Ishikawa (cell line): ENCODE results near the gene CFAP54.

Source experiments
- CEBPB ChIP-seq: IDR thresholded peaks from 2 replicates; pipeline ENCODE4 v1.6.1; 2012
- CREB1 ChIP-seq: IDR thresholded peaks from 2 replicates; pipeline ENCODE4 v1.6.1; 2012; ENCODE audit warnings: low read depth
- EGR1 ChIP-seq: IDR thresholded peaks from 2 replicates; pipeline ENCODE4 v1.6.1; 2012
- EP300 ChIP-seq: IDR thresholded peaks from 2 replicates; pipeline ENCODE4 v1.6.1; 2012; ENCODE audit warnings: borderline replicate concordance
- FOXM1 ChIP-seq: IDR thresholded peaks from 2 replicates; pipeline ENCODE4 v1.6.1; 2012; ENCODE audit warnings: low read depth, borderline replicate concordance
- MAX ChIP-seq: IDR thresholded peaks from 2 replicates; pipeline ENCODE4 v1.6.1; 2012
- NFIC ChIP-seq: IDR thresholded peaks from 2 replicates; pipeline ENCODE4 v1.6.1; 2012
- RAD21 ChIP-seq: IDR thresholded peaks from 2 replicates; pipeline ENCODE4 v1.6.1; 2012; ENCODE audit warnings: low read depth
- REST ChIP-seq: IDR thresholded peaks from 2 replicates; pipeline ENCODE4 v1.6.1; 2012; ENCODE audit warnings: low read depth, mild to moderate bottlenecking
- TAF1 ChIP-seq: IDR thresholded peaks from 2 replicates; pipeline ENCODE4 v1.6.1; 2012; ENCODE audit warnings: low read depth, mild to moderate bottlenecking
- TCF12 ChIP-seq: IDR thresholded peaks from 2 replicates; pipeline ENCODE4 v1.6.1; 2012; ENCODE audit warnings: low read depth
- TEAD4 ChIP-seq: IDR thresholded peaks from 2 replicates; pipeline ENCODE4 v1.6.1; 2012
- USF1 ChIP-seq: IDR thresholded peaks from 2 replicates; pipeline ENCODE4 v1.6.1; 2012
- YY1 ChIP-seq: IDR thresholded peaks from 2 replicates; pipeline ENCODE4 v1.6.1; 2012; ENCODE audit warnings: low read depth
- ZBTB7A ChIP-seq: IDR thresholded peaks from 2 replicates; pipeline ENCODE4 v1.6.1; 2012; ENCODE audit warnings: low read depth

Gene CFAP54

GRCh38 chr12:96486751-96487613, 2.4 kb upstream of the CFAP54 start:
- no peak for TF ChIP-seq REST
- no peak for TF ChIP-seq TAF1
- TF ChIP-seq USF1, result no peak
- TF ChIP-seq ZBTB7A, result no peak
- TF ChIP-seq EGR1, result no peak
- no peak for TF ChIP-seq NFIC
- TF ChIP-seq FOXM1, result no peak
- TF ChIP-seq EP300, result no peak
- TF ChIP-seq CEBPB, result no peak
- TF ChIP-seq TCF12, result no peak
- no peak for TF ChIP-seq CREB1
- no peak for TF ChIP-seq YY1

GRCh38 chr12:96487634-96488033, 1.7 kb upstream of the CFAP54 start:
- no peak for TF ChIP-seq ZBTB7A
- TF ChIP-seq USF1, result no peak
- TF ChIP-seq MAX, result no peak

GRCh38 chr12:96493106-96493505, 3.7 kb downstream of the CFAP54 start:
- no peak for TF ChIP-seq NFIC
- TF ChIP-seq FOXM1, result no peak
- TF ChIP-seq EGR1, result no peak
- TF ChIP-seq ZBTB7A, result no peak
- no peak for TF ChIP-seq CEBPB
- TF ChIP-seq RAD21, result no peak
- no peak for TF ChIP-seq REST
- TF ChIP-seq TAF1, result no peak
- no peak for TF ChIP-seq TCF12
- TF ChIP-seq EP300, result no peak
- TF ChIP-seq TEAD4, result no peak
- no peak for TF ChIP-seq USF1
- no peak for TF ChIP-seq CREB1
- TF ChIP-seq YY1, result no peak
- TF ChIP-seq MAX, result no peak

- TF ChIP-seq TCF12 (no peak), RAD21 (no peak), CREB1 (no peak), USF1 (no peak), MAX (no peak), EGR1 (no peak), REST (no peak), CEBPB (no peak), TAF1 (no peak), EP300 (no peak), TEAD4 (no peak)
Measured at GRCh38 chr12:96495155-96495554, 5.8 kb downstream of the CFAP54 start.
